ENCODE results near the gene GNL3. TPM values are rescaled to one million over a fixed set of nuclear protein-coding genes. Genes with fewer than 3 reads are reported as not detected.

Gene GNL3
- polyA plus RNA-seq, 2 of the 4 experiments (the other 2 are of a cell fraction), result 125 to 139 TPM

DNA sequence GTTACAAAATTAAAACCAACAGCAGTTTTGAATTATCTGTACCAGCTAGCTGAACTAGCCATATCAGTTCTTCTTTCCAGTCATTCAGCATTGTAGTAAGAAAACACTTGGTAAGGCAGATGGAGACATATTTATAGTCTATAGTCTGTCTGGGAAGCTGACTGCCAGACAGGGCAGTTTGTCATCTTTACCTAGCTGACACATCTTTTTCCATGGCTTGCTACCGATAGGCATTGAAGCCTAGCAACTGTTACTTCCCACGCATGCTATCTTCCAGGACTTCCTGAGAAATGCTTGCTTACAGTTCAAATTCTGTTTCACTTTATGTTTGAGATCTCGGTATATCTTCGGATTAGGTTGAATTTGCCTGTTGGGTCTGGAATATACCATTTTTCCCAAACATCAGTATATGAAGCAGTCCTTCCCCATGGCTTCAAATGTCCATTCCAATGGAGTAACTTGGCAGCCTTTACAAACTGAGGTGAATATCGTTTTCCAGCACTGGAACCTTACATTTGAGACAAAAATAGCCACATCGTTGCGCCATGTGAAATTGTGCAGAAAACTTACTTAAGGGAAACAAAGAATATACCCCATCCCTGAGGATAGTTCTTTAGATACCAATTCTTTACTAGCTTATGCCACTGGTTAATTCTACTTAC lies 8.8 kb downstream of the GNL3 start:
- no peaks in the 10 kb centered on the region for H3K9me3 ChIP-seq
- no peak for FAIRE-seq
- POLR2A ChIA-PET, result interaction anchor here (0.6 kb wide), 1 partner anchor 11 kb away, joined by 4 read pairs; the partner anchor contains the start of genes GLT8D1 and SPCS1
- H3K4me3 ChIP-seq, result no peak overlapping the region
- H3K4me1 ChIP-seq, result peaks cover 3% of the 10 kb centered on the region; the same call in 2 of the 3 replicates
- no peak for ATAC-seq
- CTCF ChIA-PET, result interaction anchor here (0.6 to 0.8 kb wide), 2 partner anchors 11 to 123 kb away, joined by 3 to 4 read pairs; partner anchors contain the start of genes GLT8D1 and SPCS1
- no peak overlapping the region for H3K4me2 ChIP-seq
- 86% methylated on average over 7 of the region's 7 CpGs for WGBS (ENCODE audit: missing lambda C conversion rate)
- TF ChIP-seq HDAC2 (IDR thresholded peaks at IDR 0.05), result no peak
- no peak for TF ChIP-seq ZSCAN20 (CRISPR knock-in tag; IDR thresholded peaks at IDR 0.05)
- no peak for TF ChIP-seq RAD21 (conservative IDR thresholded peaks at IDR 0.05 in 1 of 2, IDR thresholded peaks at IDR 0.05 in 1 of 2)
- TF ChIP-seq FOSL2 (IDR thresholded peaks at IDR 0.05), result no peak
- TF ChIP-seq FOSL2 (CRISPR knock-in tag; IDR thresholded peaks at IDR 0.05), result no peak
- no peak for TF ChIP-seq KDM1A (IDR thresholded peaks at IDR 0.05; ENCODE audit: low read depth)
- TF ChIP-seq NR3C1 (IDR thresholded peaks at IDR 0.05), result no peak
- no peak for TF ChIP-seq HEYL (CRISPR knock-in tag; IDR thresholded peaks at IDR 0.05)
- no peak for TF ChIP-seq ZNF302 (CRISPR knock-in tag; IDR thresholded peaks at IDR 0.05)
- no peak for TF ChIP-seq NFE2L2 (conservative IDR thresholded peaks at IDR 0.05; ENCODE audit: low read length)
- TF ChIP-seq CBX8 (IDR thresholded peaks at IDR 0.05), result no peak
- no peak overlapping the region for H3K27ac ChIP-seq
- DNase-seq (ENCODE audit: low read depth in 1 of 2, low spot score in 1 of 2), result no peak

DNA sequence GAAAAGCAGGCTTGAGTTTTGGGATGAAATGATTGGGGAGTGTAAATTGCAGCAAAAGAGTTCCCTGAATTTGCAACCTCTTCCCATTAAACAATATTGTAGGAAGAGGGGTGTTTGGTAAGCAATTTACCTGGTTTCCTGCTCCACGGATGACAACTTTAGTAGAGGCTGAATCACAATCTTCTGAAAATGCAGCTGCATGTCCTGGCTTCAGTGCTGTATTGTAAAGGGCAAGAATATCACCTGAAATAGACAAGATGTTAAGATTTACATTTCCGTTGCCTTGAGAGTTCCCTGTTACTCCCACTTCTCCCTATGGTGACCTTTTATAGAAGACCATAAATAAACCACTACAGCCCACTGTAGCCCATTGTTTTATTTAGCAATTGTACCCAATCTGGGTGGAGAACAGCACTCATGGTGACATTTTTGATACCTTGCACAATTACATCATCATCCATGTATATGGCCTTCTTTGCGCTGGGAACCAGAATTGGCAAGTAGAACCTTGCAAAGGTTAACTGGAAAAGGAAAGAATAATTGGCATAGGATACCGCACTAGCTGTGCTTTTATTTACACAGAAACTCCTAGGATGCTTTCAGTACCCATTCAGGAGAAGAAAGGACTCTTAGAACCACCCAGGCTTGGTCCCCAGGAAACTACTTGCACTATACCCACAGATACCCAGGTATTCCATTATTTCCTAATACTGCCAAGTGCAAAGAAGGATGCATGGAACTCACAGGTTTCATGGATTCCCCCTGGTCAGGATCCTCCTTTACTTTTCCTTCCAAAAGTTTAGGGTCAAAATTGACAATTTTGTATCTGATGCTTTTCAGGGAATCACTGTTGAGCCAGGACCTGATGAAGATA lies 10.2 kb downstream of the GNL3 start:
- ChIA-PET CTCF (interaction anchor here (1.1 kb wide), 1 partner anchor 9 kb away, joined by 3 read pairs; no protein-coding TSS in a partner anchor), POLR2A (interaction anchor here (1.0 kb wide), 1 partner anchor 14 kb away, joined by 4 read pairs; no protein-coding TSS in a partner anchor)
- DNase-seq (ENCODE audit: low read depth in 1 of 2, low spot score in 1 of 2) (no peak), ATAC-seq (no peak), FAIRE-seq (no peak)
- Histone ChIP-seq H3K4me1 (no peaks in the 10 kb centered on the region; the same call in 2 of the 3 replicates), H3K4me2 (no peak overlapping the region), H3K4me3 (no peak overlapping the region), H3K9me3 (no peaks in the 10 kb centered on the region), H3K27ac (no peak overlapping the region)
- WGBS (ENCODE audit: missing lambda C conversion rate), result 86% methylated on average over 4 of the region's 4 CpGs
- TF ChIP-seq FOSB (CRISPR knock-in tag; IDR thresholded peaks at IDR 0.05), result peak; percentile 64; the same call in 1 of the 2 replicates
- TF ChIP-seq HOXA7 (CRISPR knock-in tag; IDR thresholded peaks at IDR 0.05), result 0 out of 2 replicates have a peak, but pooled peaks have one; percentile 26
- TF ChIP-seq POLR2AphosphoS2 (conservative IDR thresholded peaks at IDR 0.05; ENCODE audit: low read length), result peak; percentile 86
- TF ChIP-seq, protein P1, sequence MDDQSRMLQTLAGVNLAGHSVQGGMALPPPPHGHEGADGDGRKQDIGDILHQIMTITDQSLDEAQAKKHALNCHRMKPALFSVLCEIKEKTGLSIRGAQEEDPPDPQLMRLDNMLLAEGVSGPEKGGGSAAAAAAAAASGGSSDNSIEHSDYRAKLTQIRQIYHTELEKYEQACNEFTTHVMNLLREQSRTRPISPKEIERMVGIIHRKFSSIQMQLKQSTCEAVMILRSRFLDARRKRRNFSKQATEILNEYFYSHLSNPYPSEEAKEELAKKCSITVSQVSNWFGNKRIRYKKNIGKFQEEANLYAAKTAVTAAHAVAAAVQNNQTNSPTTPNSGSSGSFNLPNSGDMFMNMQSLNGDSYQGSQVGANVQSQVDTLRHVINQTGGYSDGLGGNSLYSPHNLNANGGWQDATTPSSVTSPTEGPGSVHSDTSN (IDR thresholded peaks at IDR 0.05), result no peak

DNA sequence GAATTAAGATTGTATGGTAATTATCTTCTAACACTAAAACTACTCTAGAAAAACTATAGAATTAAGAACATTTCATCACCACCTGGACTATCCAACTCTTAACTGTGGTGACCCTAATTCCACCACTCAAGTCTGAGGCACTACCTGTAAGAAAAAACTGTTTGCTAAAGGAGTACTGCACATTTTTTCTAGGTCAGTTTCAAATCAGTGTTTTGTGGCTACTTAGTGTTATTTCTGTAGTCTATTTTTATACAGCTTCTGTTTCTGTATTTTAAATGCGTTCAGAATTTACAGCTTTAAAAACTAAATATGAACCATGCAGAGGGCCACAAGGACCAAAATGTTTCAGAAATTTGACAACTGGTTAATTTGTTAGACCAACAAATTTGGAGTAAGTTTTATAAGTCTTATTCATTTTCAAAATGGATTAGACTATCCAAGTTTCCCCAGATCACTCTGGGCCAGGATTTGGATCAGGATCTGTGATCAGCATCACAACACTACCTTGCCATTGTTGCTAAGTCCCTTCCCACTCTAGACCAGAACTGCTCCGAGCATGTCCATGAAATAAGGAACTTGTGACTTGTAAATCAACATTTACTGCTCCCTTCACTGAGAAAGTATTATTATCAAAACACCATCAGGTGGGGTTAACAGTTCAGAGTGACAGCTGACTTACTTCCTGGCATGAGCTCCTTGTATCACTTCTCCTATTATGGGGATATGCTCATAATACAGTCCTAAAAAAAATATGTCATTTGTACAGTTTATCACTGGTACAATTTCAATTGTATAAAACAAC lies 11.2 kb downstream of the GNL3 start:
- TF ChIP-seq HOXA7 (CRISPR knock-in tag; IDR thresholded peaks at IDR 0.05), result peak; percentile 40; the same call in 1 of the 2 replicates
- TF ChIP-seq ZC3H11A (IDR thresholded peaks at IDR 0.05), result no peak
- no peak overlapping the region for H3K27ac ChIP-seq
- no peak overlapping the region for H3K4me3 ChIP-seq
- DNase-seq (ENCODE audit: low read depth in 1 of 2, low spot score in 1 of 2) (no peak), FAIRE-seq (no peak), ATAC-seq (peak in 1 of 2 experiments; percentile 12; a peak in 2 of 6 replicates)
- ChIA-PET POLR2A (interaction anchor here (1.0 kb wide), 1 partner anchor 13 kb away, joined by 4 read pairs; no protein-coding TSS in a partner anchor), CTCF (interaction anchor here (1.1 kb wide), 1 partner anchor 10 kb away, joined by 3 read pairs; no protein-coding TSS in a partner anchor)
- WGBS (ENCODE audit: missing lambda C conversion rate), result 87% methylated on average over 2 of the region's 2 CpGs
- H3K4me2 ChIP-seq, result no peak overlapping the region
- no peaks in the 10 kb centered on the region; the same call in 2 of the 3 replicates for H3K4me1 ChIP-seq
- H3K9me3 ChIP-seq, result no peaks in the 10 kb centered on the region

DNA sequence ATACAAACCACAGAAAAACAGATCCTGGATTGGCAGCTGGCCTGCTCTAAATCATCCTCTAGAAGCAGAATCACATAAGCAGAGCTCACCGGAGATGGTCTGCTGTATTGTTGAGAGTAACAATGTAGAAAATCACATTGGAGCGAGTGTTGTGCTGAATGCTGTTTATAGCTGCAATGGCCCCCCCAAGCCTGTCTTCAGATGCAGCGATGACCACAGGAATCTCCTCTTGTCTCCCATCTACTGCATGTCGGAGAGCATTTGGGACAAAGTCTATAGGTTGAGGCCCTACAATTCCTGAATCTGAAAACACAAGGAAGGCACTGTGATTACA lies 11.8 kb downstream of the GNL3 start:
- 98% methylated on average over 4 of the region's 4 CpGs for WGBS (ENCODE audit: missing lambda C conversion rate)
- H3K27ac ChIP-seq, result no peak overlapping the region
- no peak overlapping the region for H3K4me2 ChIP-seq
- peak; percentile 27 to 33; a peak in 3 of 6 replicates for ATAC-seq
- H3K4me3 ChIP-seq, result no peak overlapping the region
- no peaks in the 10 kb centered on the region; the same call in 2 of the 3 replicates for H3K4me1 ChIP-seq
- ChIA-PET CTCF (no interaction called here), POLR2A (no interaction called here)
- no peak for DNase-seq (ENCODE audit: low read depth in 1 of 2, low spot score in 1 of 2)
- H3K9me3 ChIP-seq, result no peaks in the 10 kb centered on the region
- no peak for FAIRE-seq
- TF ChIP-seq RARB (CRISPR knock-in tag; IDR thresholded peaks at IDR 0.05), result no peak
- no peak for TF ChIP-seq HOXA7 (CRISPR knock-in tag; IDR thresholded peaks at IDR 0.05)
- no peak for TF ChIP-seq ZSCAN20 (CRISPR knock-in tag; IDR thresholded peaks at IDR 0.05)
- TF ChIP-seq, protein P2, sequence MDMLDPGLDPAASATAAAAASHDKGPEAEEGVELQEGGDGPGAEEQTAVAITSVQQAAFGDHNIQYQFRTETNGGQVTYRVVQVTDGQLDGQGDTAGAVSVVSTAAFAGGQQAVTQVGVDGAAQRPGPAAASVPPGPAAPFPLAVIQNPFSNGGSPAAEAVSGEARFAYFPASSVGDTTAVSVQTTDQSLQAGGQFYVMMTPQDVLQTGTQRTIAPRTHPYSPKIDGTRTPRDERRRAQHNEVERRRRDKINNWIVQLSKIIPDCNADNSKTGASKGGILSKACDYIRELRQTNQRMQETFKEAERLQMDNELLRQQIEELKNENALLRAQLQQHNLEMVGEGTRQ (IDR thresholded peaks at IDR 0.05), result no peak
- no peak for TF ChIP-seq NFE2L2 (conservative IDR thresholded peaks at IDR 0.05; ENCODE audit: low read length)
- no peak for TF ChIP-seq CBX2 (IDR thresholded peaks at IDR 0.05; ENCODE audit: borderline replicate concordance, low read depth)
- TF ChIP-seq PHF8 (IDR thresholded peaks at IDR 0.05; ENCODE audit: borderline replicate concordance, low read depth), result no peak
- no peak for TF ChIP-seq KDM1A (IDR thresholded peaks at IDR 0.05; ENCODE audit: low read depth)
- no peak for TF ChIP-seq GATA3 (IDR thresholded peaks at IDR 0.05; ENCODE audit: borderline replicate concordance)
- no peak for TF ChIP-seq RCOR1 (IDR thresholded peaks at IDR 0.05; ENCODE audit: low read depth, low read length)
- no peak for TF ChIP-seq CEBPB (IDR thresholded peaks at IDR 0.05)
- TF ChIP-seq, protein P1 (IDR thresholded peaks at IDR 0.05), result no peak
- TF ChIP-seq EHMT2 (IDR thresholded peaks at IDR 0.05; ENCODE audit: low read depth), result no peak
- no peak for TF ChIP-seq EP300 (IDR thresholded peaks at IDR 0.05)

Data from A549 (cell line).